ENCODE measurements around the gene ADCK1.

GRCh38 chr14:77791225-77791600 is 8.7 kb upstream of the ADCK1 start:
- no peak for TF ChIP-seq POLR2A (IDR thresholded peaks at IDR 0.05; ENCODE audit: low read depth, low read length)
- TF ChIP-seq POLR2AphosphoS5 (IDR thresholded peaks at IDR 0.05; ENCODE audit: low read depth, low read length), result no peak

Data from GM12892 (cell line).